ENCODE measurements around the gene GAL3ST3.

DNA sequence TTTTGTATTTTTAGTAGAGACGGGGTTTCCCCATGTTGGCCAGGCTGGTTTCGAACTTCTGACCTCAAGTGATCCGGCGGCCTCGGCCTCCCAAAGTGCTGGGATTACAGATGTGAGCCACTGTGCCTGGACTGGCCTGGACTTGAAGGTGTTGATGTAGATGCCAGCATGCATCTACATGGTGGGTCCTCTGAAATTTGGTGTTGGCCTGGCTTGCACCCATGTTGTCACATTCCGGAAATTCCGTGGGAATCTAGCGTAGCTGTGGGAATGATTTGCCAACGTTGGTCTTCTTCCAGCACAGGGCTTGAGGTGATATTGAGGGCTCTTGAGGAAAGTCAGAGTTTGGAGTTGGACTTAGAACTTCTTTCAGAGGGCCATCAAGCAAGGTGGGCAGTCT is 27.6 kb upstream of the GAL3ST3 start:
- TF ChIP-seq, protein P1, sequence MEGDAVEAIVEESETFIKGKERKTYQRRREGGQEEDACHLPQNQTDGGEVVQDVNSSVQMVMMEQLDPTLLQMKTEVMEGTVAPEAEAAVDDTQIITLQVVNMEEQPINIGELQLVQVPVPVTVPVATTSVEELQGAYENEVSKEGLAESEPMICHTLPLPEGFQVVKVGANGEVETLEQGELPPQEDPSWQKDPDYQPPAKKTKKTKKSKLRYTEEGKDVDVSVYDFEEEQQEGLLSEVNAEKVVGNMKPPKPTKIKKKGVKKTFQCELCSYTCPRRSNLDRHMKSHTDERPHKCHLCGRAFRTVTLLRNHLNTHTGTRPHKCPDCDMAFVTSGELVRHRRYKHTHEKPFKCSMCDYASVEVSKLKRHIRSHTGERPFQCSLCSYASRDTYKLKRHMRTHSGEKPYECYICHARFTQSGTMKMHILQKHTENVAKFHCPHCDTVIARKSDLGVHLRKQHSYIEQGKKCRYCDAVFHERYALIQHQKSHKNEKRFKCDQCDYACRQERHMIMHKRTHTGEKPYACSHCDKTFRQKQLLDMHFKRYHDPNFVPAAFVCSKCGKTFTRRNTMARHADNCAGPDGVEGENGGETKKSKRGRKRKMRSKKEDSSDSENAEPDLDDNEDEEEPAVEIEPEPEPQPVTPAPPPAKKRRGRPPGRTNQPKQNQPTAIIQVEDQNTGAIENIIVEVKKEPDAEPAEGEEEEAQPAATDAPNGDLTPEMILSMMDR (IDR thresholded peaks at IDR 0.05; ENCODE audit: borderline replicate concordance, extremely low read depth, low read length, poor library complexity, severe bottlenecking) = no peak
- no peak for TF ChIP-seq EZH2 (IDR thresholded peaks at IDR 0.05; ENCODE audit: borderline replicate concordance, low read depth, low read length, severe bottlenecking)

All from DND-41 (cell line).